Activated CD4-positive, alpha-beta T cell treated with anti-CD3 and anti-CD28 coated beads, Interleukin-2, amount 10 ng/mL, durations not matched to agents 7 days and 5 days (primary cell): Measurements from ENCODE around the gene PRM2. TPM values are rescaled to one million over a fixed set of nuclear protein-coding genes. Genes with fewer than 3 reads are reported as not detected.

ENCODE experiments used
- CTCF ChIA-PET: fragments of 350-600 bp; sonication (Branson Sonifier 250); formaldehyde crosslinking; loops from one replicate; lab custom pipeline; 2021; ENCODE audit warnings: antibody characterized with exemption; lab: Charles Lee
- POLR2A ChIA-PET: fragments of 350-600 bp; sonication (Branson Sonifier 250); formaldehyde crosslinking; loops from one replicate; lab custom pipeline; 2021; ENCODE audit warnings: antibody characterized with exemption; lab: Charles Lee
- DNase-seq: peaks from one replicate; pipeline ENCODE4 v3.0.0-alpha.2; 2020
- H3K27ac Mint-ChIP-seq: one replicate; pipeline ENCODE4 v1.8.0; 2021; ENCODE audit warnings: mild to moderate bottlenecking, moderate library complexity, mixed read lengths
- H3K27me3 Mint-ChIP-seq: one replicate; pipeline ENCODE4 v1.8.0; 2021; ENCODE audit warnings: mixed read lengths
- H3K36me3 Mint-ChIP-seq: one replicate; pipeline ENCODE4 v1.8.0; 2021; ENCODE audit warnings: low read depth, mixed read lengths
- H3K4me1 Mint-ChIP-seq: one replicate; pipeline ENCODE4 v1.8.0; 2021; ENCODE audit warnings: mixed read lengths
- H3K4me3 Mint-ChIP-seq: one replicate; pipeline ENCODE4 v1.8.0; 2021; ENCODE audit warnings: mild to moderate bottlenecking, moderate library complexity, mixed read lengths
- H3K9me3 Mint-ChIP-seq: one replicate; pipeline ENCODE4 v1.8.0; 2021; ENCODE audit warnings: mixed read lengths
- total RNA-seq, 2 experiments: library from RNA; stranded (reverse); gene quantifications; one replicate each; pipeline ENCODE4 v1.2.3, GENCODE V29; 2021

Gene PRM2
- total RNA-seq, 2 experiments from 2014 or later: not detected

DNA sequence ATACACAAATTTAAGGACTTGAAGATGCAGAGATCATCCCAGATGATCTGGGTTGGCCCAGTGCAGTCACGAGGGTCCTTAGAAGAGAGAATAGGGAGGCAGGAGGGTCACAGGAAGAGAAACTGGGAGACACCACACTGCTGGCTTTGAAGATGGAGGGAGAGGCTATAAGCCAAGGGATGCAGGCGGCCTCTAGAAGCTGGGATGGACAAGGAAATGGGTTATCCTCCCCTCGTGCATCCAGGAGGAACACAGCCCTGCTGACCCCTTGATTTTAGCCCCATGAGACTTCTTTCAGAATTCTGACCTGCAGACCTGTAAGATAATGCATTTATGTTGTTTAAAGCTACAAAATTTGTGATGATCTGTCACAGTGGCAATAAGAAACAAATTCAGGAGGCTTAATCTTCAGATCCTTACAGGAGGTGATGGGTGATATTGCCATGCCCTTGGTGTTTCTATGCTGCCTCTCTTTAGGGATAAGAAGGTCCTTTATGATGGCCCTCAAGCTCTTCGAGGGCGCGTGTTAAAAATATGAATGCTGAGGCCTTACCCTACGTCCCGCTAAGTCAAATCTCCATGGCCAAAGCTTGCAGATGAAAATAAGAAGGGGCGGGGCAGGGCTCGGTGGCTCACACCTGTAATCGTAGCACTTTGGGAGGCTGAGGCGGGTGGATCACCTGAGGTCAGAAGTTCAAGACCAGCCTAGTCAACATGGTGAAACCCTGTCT, 1.5 kb upstream of the PRM2 start:
- CTCF ChIA-PET: interaction anchor here (1.3 to 1.4 kb wide), 2 partner anchors 17 to 79 kb away, joined by 3 to 4 read pairs; no protein-coding TSS in a partner anchor
- no peak overlapping the region for H3K27ac Mint-ChIP-seq
- no peak overlapping the region for H3K4me3 Mint-ChIP-seq
- DNase-seq: no peak
- POLR2A ChIA-PET: no interaction called here
- no peaks in the 10 kb centered on the region for H3K9me3 Mint-ChIP-seq
- no peaks in the 10 kb centered on the region for H3K36me3 Mint-ChIP-seq
- H3K4me1 Mint-ChIP-seq: peaks cover 15% of the 10 kb centered on the region
- peaks cover 3% of the 10 kb centered on the region for H3K27me3 Mint-ChIP-seq

DNA sequence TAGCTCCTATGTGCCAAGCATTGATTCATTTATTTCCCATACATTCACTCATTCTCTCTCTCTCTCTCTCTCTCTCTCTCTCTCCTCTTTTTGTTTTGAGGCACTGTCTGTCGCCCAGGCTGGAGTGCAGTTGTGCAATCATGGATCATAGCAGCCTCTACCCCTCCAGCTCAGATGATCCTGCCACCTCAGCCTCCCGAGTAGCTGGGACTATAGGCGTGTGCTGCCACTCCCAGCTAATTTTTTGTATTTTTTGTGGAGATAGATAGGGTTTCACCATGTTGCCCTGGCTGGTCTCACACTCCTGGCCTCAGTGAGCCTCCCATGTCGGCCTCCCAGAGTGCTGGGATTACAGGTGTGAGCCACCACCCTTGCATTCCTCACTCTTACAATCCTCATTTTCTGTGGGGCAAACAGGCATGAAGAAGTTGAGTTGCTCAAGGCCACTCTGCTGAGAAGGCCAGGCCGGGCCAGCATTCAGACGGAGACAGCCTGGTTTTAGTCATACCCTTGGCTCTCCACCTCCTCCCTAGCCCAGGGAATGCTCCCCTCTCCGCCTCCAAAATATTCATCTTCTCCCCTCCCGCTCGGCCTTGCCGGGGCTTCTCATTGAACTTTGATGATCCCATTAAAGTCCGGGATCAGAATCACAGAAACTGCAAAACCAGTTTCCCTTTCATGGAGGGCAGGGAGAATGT, 765 bp upstream of the PRM2 start:
- H3K4me3 Mint-ChIP-seq: no peak overlapping the region
- no peak for DNase-seq
- no peaks in the 10 kb centered on the region for H3K36me3 Mint-ChIP-seq
- ChIA-PET POLR2A (interaction anchor here (0.6 kb wide), 1 partner anchor 20 kb away, joined by 3 read pairs; no protein-coding TSS in a partner anchor), CTCF (interaction anchor here (0.7 to 1.4 kb wide), 2 partner anchors 8 to 17 kb away, joined by 3 to 4 read pairs; partner anchors contain the start of gene TNP2)
- peaks cover 1% of the 10 kb centered on the region for H3K27me3 Mint-ChIP-seq
- no peaks in the 10 kb centered on the region for H3K9me3 Mint-ChIP-seq
- peaks cover 14% of the 10 kb centered on the region for H3K4me1 Mint-ChIP-seq
- no peak overlapping the region for H3K27ac Mint-ChIP-seq

DNA sequence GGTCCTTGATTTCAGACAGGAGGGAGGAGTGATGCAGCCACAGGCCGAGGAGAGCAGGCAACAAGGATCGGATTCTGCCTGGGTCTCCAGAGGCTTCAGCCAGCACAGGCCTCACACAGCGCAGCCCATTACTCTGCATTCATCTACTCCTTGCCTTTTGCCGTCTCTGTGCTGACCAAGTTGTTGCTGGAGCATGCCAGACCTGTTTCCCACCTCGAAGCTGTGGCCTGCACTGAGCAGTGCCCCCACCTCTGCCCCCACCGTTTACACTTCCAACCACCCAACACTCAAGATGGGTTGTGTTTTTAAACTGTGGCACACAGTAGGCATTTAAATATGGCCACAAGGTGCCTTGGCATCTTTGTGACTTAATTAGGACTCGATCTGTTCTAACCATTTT, 1.3 kb downstream of the PRM2 start:
- H3K4me3 Mint-ChIP-seq: no peak overlapping the region
- no peak for DNase-seq
- peaks cover 13% of the 10 kb centered on the region for H3K4me1 Mint-ChIP-seq
- no peaks in the 10 kb centered on the region for H3K36me3 Mint-ChIP-seq
- ChIA-PET CTCF (interaction anchor here (1.7 kb wide), 1 partner anchor 11 kb away, joined by 5 read pairs; no protein-coding TSS in a partner anchor), POLR2A (no interaction called here)
- H3K9me3 Mint-ChIP-seq: no peaks in the 10 kb centered on the region
- no peak overlapping the region for H3K27ac Mint-ChIP-seq
- no peaks in the 10 kb centered on the region for H3K27me3 Mint-ChIP-seq

DNA sequence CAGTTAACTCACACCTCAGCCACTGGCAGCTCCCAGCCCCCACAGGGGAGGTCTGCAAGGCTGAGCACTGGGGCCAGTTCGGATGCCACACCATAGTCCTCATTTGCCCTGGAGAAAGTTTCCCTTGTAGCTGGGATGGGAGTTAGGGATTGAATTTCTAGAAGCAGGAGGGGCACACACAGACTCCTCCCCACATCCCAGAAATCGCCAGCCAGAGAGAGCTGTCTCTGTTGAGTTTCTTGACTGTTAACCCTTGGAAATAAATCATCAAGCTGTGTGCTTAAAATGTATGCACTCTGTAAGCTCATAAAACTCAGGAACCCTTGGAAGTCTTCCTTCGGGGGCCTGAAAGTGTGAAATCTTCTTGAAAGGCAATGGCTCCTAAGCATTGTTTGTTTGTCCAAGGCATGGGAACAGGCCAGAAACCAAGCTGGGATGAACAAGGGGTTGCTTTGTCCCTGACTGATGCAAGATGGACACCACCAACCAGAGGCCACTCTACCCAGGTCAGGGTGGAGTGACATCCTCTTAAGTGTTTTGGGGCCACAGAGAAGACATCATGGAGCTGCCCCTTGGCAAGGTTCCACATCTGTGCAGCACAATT, 2.5 kb downstream of the PRM2 start:
- Mint-ChIP-seq H3K36me3 (no peaks in the 10 kb centered on the region), H3K27me3 (no peaks in the 10 kb centered on the region), H3K4me3 (no peak overlapping the region), H3K4me1 (peaks cover 4% of the 10 kb centered on the region), H3K27ac (no peak overlapping the region), H3K9me3 (no peaks in the 10 kb centered on the region)
- DNase-seq: no peak
- CTCF ChIA-PET: interaction anchor here (0.9 to 1.9 kb wide), 9 partner anchors 10 to 320 kb away, joined by 3 to 6 read pairs (median 4); partner anchors contain the start of gene SOCS1
- POLR2A ChIA-PET: interaction anchor here (0.6 kb wide), 1 partner anchor 642 kb away, joined by 5 read pairs; the partner anchor contains the start of gene GSPT1

DNA sequence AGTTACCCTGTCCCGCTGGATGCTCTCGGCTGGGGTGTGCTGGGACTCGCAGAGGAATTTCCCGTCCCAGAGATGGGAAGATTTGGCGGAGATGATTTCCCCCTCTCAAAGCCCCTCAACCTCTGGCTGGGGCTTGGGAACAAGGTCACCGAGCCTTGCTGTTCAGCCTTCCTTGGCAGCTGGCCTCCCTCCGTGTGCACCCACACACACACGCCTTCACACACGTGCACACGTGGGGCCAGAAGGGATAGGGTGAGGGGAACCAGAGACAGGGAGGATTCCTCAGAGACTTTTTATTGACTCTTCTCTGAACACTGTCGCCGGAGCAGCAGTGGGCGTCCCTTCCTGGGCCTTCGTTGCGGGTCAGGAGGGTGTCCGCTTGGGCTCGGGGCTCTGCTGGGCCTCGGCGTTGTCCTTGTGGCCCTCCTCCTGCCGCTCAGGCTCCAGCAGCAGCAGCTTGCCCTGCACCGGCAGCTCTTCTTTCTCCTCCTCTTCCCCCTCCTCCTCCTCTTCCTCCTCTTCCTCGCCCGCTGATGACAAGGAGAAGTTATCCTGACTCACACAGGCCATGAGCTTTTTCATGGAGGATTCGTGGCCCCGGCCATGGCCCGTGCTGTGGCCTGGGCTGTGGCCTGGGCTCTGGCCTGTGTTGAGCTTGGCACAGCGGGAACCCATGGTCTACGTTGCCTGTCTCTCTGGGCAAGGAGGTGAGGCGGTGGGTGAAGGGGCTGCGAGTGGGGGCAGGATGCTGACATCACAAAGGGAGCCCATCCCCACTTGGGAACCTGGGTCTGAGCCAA, 3.2 kb downstream of the PRM2 start, which contains the start of gene PRM3:
Gene PRM3, minus strand, starts transcription at position 709 of the 800 bp plus-strand sequence. Its CDS starts 34 bp downstream, at position 675.
- DNase-seq: no peak
- H3K4me3 Mint-ChIP-seq: no peak within 1 kb of the TSS

DNA sequence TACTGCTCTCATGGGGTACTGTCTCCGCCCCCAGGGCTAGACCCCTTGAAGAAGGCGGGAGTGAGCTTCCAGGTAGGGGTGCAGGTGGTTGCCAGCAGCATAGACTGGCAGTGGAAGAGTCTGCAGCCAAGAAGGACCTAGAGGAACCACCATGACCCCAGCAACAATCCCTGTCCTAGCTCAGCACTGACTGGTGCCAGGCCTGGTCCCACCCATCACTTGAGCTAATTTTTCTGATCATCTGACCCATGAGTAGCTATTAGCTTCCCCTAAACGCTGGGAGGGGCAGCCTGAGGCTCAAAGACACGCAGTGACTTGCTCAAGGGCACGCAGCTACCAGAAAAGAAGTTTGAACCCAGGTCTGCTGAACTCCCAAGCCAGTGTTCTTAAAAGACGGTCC, 3.8 kb downstream of the PRM2 start:
- ChIA-PET CTCF (interaction anchor here (1.0 to 1.9 kb wide), 5 partner anchors 14 to 319 kb away, joined by 3 to 6 read pairs (median 3); partner anchors contain the start of gene SOCS1), POLR2A (no interaction called here)
- Mint-ChIP-seq H3K9me3 (no peaks in the 10 kb centered on the region), H3K4me1 (peaks cover 2% of the 10 kb centered on the region), H3K4me3 (no peak overlapping the region), H3K36me3 (no peaks in the 10 kb centered on the region), H3K27ac (no peak overlapping the region), H3K27me3 (no peaks in the 10 kb centered on the region)
- no peak for DNase-seq

More for the DNA sequence above, 3.2 kb downstream of the PRM2 start, which contains the start of gene PRM3:
- Mint-ChIP-seq H3K4me1 (peaks cover 2% of the 10 kb centered on the region), H3K27me3 (no peaks in the 10 kb centered on the region), H3K27ac (no peak within 1 kb of the TSS), H3K36me3 (no peaks in the 10 kb centered on the region), H3K9me3 (no peaks in the 10 kb centered on the region)
- ChIA-PET CTCF (interaction anchor here (1.0 to 1.9 kb wide), 9 partner anchors 9 to 319 kb away, joined by 3 to 6 read pairs (median 3); partner anchors contain the start of gene SOCS1), POLR2A (interaction anchor here (0.6 kb wide), 1 partner anchor 643 kb away, joined by 5 read pairs; the partner anchor contains the start of gene GSPT1)

DNA sequence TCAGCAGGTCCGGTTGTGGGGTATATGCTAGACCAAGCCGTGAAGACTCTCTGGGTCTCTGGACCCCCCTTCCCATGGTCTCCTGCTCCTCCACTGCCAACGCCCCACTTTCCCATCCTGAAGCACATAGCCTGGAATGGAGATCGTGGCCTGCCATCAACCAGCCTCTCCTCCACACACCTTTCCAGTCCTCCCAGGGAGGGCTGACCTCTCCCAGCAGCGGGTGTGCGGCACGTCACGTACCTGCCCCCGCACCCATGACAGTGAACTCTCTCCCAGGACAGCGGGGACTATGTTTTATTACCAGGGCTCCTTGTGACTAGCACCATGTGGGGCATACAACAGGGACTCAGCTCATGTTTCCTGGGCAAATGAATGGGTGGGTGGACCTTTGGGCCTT, 4.7 kb downstream of the PRM2 start:
- no peak overlapping the region for H3K27ac Mint-ChIP-seq
- CTCF ChIA-PET: interaction anchor here (0.9 to 1.0 kb wide), 2 partner anchors 100 to 307 kb away, joined by 3 read pairs; no protein-coding TSS in a partner anchor
- POLR2A ChIA-PET: no interaction called here
- DNase-seq: no peak
- peaks cover 2% of the 10 kb centered on the region for H3K4me1 Mint-ChIP-seq
- H3K27me3 Mint-ChIP-seq: no peaks in the 10 kb centered on the region
- H3K36me3 Mint-ChIP-seq: no peaks in the 10 kb centered on the region
- no peaks in the 10 kb centered on the region for H3K9me3 Mint-ChIP-seq
- H3K4me3 Mint-ChIP-seq: no peak overlapping the region

DNA sequence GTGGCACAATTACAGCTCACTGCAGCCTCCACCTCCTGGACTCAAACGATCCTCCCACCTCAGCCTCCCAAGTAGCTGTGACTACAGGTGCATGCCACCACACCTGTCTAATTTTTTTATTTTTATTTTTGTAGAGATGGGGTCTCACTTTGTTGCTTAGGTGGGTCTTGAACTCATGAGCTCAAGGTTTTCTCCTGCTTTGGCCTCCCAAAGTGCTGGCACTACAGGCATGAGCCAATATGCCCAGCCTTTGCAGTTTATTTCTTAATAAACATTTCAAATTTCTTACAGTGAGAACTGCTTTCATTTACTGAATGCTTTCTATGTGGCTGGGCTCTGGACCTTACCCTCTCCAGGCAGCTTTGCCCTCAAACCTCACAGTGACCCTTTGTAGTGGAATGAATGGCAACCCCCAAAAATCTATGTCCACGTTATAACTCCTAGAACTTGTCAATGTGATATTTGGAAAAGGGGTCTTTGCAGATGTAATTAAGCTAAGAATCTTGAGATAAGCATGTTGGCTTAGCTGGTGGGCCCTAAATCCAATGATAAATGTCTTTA, 5.6 kb downstream of the PRM2 start:
- CTCF ChIA-PET: interaction anchor here (0.9 to 1.5 kb wide), 4 partner anchors 10 to 305 kb away, joined by 3 to 4 read pairs (median 3); partner anchors contain the start of gene SOCS1
- Mint-ChIP-seq H3K4me1 (peaks cover 4% of the 10 kb centered on the region), H3K27ac (no peak overlapping the region), H3K36me3 (no peaks in the 10 kb centered on the region), H3K4me3 (no peak overlapping the region), H3K9me3 (no peaks in the 10 kb centered on the region), H3K27me3 (no peaks in the 10 kb centered on the region)
- no peak for DNase-seq
- POLR2A ChIA-PET: no interaction called here

DNA sequence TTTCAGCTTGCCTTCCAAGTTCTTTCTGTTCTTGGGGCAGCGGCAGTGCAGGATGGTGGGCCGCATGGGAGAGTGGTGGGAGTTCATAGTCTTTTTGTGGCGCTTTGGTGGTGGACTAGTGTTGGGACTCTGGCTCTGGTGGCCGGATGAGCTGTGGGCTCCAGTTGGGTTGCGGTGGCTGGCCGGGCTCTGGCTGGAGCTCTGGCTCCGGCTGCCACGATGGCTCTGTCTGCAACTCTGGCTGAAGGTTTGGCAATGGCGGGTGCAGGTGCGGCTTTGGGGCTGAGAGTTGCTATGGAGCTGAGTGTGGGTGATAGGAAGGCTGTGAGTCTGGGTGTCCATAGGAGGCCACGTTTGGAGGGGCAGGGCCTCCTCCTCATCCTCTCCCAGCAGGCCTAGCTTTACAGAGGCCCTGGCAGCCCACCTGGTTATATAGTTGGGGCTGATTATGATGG, 7.3 kb downstream of the PRM2 start, which contains the start of gene TNP2:
Gene TNP2, minus strand, starts transcription at position 405 of the 455 bp plus-strand sequence. Its CDS starts 63 bp downstream, at position 342.
- CTCF ChIA-PET: interaction anchor here (0.5 to 2.0 kb wide), 10 partner anchors 8 to 374 kb away, joined by 3 to 6 read pairs (median 3); no protein-coding TSS in a partner anchor
- H3K4me1 Mint-ChIP-seq: peaks cover 18% of the 10 kb centered on the region
- no peak for DNase-seq
- H3K9me3 Mint-ChIP-seq: no peaks in the 10 kb centered on the region
- H3K27me3 Mint-ChIP-seq: no peaks in the 10 kb centered on the region
- no peak within 1 kb of the TSS for H3K27ac Mint-ChIP-seq
- POLR2A ChIA-PET: no interaction called here
- H3K36me3 Mint-ChIP-seq: no peaks in the 10 kb centered on the region
- H3K4me3 Mint-ChIP-seq: no peak within 1 kb of the TSS

DNA sequence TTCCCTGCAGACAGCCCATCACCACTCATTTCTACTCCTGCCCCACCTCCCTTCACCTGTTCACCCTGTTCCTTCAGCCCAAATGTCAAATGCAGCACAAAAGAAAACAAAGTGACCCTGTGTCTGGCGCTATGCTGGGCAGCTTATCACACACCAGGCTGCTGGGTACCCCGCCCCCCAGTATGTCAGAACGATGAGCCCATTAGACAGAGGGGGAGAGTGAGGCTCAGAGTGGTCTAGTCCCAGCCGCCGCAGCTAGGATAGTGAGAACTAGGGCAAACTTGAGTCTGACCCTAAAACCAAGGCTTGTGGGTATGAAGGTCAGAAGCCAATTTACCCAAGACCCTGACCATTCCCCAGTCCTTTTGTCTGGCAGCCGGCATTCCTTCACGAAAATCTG, 11.2 kb downstream of the PRM2 start:
- Mint-ChIP-seq H3K4me1 (peaks cover 42% of the 10 kb centered on the region), H3K27me3 (no peaks in the 10 kb centered on the region), H3K36me3 (no peaks in the 10 kb centered on the region), H3K4me3 (no peak overlapping the region), H3K9me3 (no peaks in the 10 kb centered on the region), H3K27ac (peak overlapping the region; percentile 91)
- CTCF ChIA-PET: interaction anchor here (1.1 kb wide), 1 partner anchor 9 kb away, joined by 3 read pairs; the partner anchor contains the start of gene SOCS1
- no peak for DNase-seq
- POLR2A ChIA-PET: no interaction called here

DNA sequence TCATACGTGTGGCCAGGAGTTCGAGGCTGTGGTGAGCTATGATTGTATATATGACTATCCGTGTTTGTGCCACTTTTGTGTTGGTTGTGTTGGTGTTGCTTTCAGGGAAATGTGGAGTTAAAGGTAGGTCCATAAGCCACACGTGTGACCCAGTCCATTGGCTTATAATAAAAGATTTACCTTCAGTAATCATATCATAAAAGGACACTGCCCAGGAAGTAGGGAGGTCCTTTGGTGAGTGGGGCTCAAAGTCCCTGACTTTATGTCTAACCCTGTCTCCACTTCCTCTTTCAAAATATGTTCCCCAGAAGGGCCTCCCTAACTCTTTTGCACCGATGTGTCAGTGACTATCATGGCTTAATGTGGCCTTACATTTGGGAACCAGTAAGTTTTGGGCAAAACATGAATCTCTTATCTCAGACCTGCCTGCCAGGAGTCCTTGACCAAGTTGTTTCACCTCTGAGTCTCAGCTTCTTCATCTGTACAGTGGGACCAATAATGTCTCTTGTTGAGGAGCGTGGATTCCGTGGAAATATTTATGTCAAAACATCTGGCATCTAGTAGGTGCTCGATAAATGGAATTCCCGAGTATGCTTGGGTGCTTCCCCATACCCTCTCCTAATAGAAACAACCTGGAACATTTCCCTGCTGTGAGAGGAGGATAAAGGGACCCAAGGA, 12.0 kb downstream of the PRM2 start:
- H3K4me3 Mint-ChIP-seq: peak overlapping the region; percentile 47
- ChIA-PET CTCF (interaction anchor here (1.0 to 1.3 kb wide), 4 partner anchors 8 to 108 kb away, joined by 3 to 5 read pairs (median 4); partner anchors contain the start of genes PRM3 and SOCS1), POLR2A (no interaction called here)
- no peak for DNase-seq
- no peaks in the 10 kb centered on the region for H3K9me3 Mint-ChIP-seq
- H3K27ac Mint-ChIP-seq: peak overlapping the region; percentile 91
- peaks cover 50% of the 10 kb centered on the region for H3K4me1 Mint-ChIP-seq
- H3K36me3 Mint-ChIP-seq: no peaks in the 10 kb centered on the region
- no peaks in the 10 kb centered on the region for H3K27me3 Mint-ChIP-seq
